H1 (cell line): ENCODE measurements around the gene PLEKHA1. TPM values are rescaled to one million over a fixed set of nuclear protein-coding genes. Genes with fewer than 3 reads are reported as not detected.

Source experiments
- CTCF ChIA-PET: fragments of 300-600 bp; sonication (Branson Sonifier 250); formaldehyde crosslinking; loops from one replicate; lab custom pipeline; 2021; ENCODE audit not compliant: partially characterized antibody; lab: Charles Lee
- POLR2A ChIA-PET: fragments of 300-600 bp; sonication (Branson Sonifier 250); formaldehyde crosslinking; loops from one replicate; lab custom pipeline; 2021; ENCODE audit warnings: inconsistent platforms; ENCODE audit not compliant: partially characterized antibody; lab: Charles Lee
- DNase-seq, 2 experiments: peaks; one replicate each; pipeline versions ENCODE4 v3.0.0 to v3.0.0-alpha.2; 2010 to 2022; ENCODE audit warnings: low spot score in 2 of 2, low read depth in 1 of 2, mixed read lengths in 1 of 2
- FAIRE-seq: peaks from 2 replicates; lab custom pipeline; 2011; peaks lifted over from hg19 to GRCh38; lab: Jason Lieb, UNC
- H2AFZ ChIP-seq: 2 replicates; pipeline ENCODE4 v1.8.1; 2012; ENCODE audit warnings: low read length, inconsistent platforms
- H2AK5ac ChIP-seq: 2 replicates; pipeline ENCODE4 v1.6.1; 2013; ENCODE audit warnings: low read depth, low read length
- H2BK120ac ChIP-seq: replicated peaks from 2 replicates; pipeline ENCODE3; 2013; ENCODE audit warnings: low read depth, low read length, inconsistent platforms
- H2BK12ac ChIP-seq: 2 replicates; pipeline ENCODE4 v1.6.1; 2013; ENCODE audit warnings: low read depth, low read length
- H2BK15ac ChIP-seq: 2 replicates; pipeline ENCODE4 v1.6.1; 2013; ENCODE audit warnings: low read length
- H2BK20ac ChIP-seq: 2 replicates; pipeline ENCODE4 v1.6.1; 2013; ENCODE audit warnings: low read length
- H2BK5ac ChIP-seq: 2 replicates; pipeline ENCODE4 v1.6.1; 2013; ENCODE audit warnings: low read depth, low read length
- H3K14ac ChIP-seq: 2 replicates; pipeline ENCODE4 v1.6.1; 2013; ENCODE audit warnings: inconsistent platforms; ENCODE audit not compliant: insufficient read length
- H3K18ac ChIP-seq: 2 replicates; pipeline ENCODE4 v1.6.1; 2013; ENCODE audit warnings: low read length; ENCODE audit errors: extremely low read depth
- H3K23ac ChIP-seq: 2 replicates; pipeline ENCODE4 v1.6.1; 2013; ENCODE audit warnings: inconsistent platforms; ENCODE audit not compliant: insufficient read length
- H3K23me2 ChIP-seq: 2 replicates; pipeline ENCODE4 v1.6.1; 2013; ENCODE audit warnings: low read depth, low read length
- H3K27ac ChIP-seq: 2 replicates; pipeline ENCODE4 v1.6.1; 2011; ENCODE audit warnings: low read depth, low read length, inconsistent platforms
- H3K27me3 ChIP-seq, 4 experiments: replicated peaks in 1 of 4; 1 replicate in 1 of 4; 2 replicates in 3 of 4; pipeline versions ENCODE4 v1.6.1 to v1.8.1; 2011 to 2013; ENCODE audit warnings: low read length in 3 of 4, mild to moderate bottlenecking in 3 of 4, inconsistent platforms in 2 of 4, mixed read lengths in 2 of 4, moderate library complexity in 1 of 4; ENCODE audit not compliant: control insufficient read depth in 3 of 4, insufficient read depth in 3 of 4; ENCODE audit errors: extremely low read depth in 1 of 4
- H3K36me3 ChIP-seq, 4 experiments: 2 replicates each; pipeline versions ENCODE4 v1.6.1 to v1.8.1; 2011 to 2013; ENCODE audit warnings: mild to moderate bottlenecking in 4 of 4, low read length in 3 of 4, moderate library complexity in 2 of 4, control low read depth in 1 of 4, inconsistent platforms in 1 of 4; ENCODE audit not compliant: insufficient read depth in 4 of 4, control insufficient read depth in 2 of 4
- H3K4ac ChIP-seq: replicated peaks from 2 replicates; pipeline ENCODE3; 2013; ENCODE audit warnings: low read length, low read depth, mixed read lengths, inconsistent platforms; ENCODE audit not compliant: insufficient read length
- H3K4me1 ChIP-seq, 4 experiments: replicated peaks in 1 of 4; 1 replicate in 1 of 4; 2 replicates in 3 of 4; pipeline versions ENCODE4 v1.6.1 to v1.8.1; 2011 to 2013; ENCODE audit warnings: low read length in 3 of 4, inconsistent platforms in 2 of 4, mixed read lengths in 1 of 4; ENCODE audit not compliant: insufficient read depth in 4 of 4, control insufficient read depth in 3 of 4
- H3K4me2 ChIP-seq, 2 experiments: 2 replicates each; pipeline versions ENCODE4 v1.6.1 to v1.8.1; 2011 to 2013; ENCODE audit warnings: low read depth in 2 of 2, low read length in 2 of 2, control low read depth in 1 of 2, inconsistent platforms in 1 of 2, mild to moderate bottlenecking in 1 of 2; ENCODE audit not compliant: insufficient read depth in 1 of 2
- H3K4me3 ChIP-seq, 4 experiments: fragments of 200-600, 300-600 bp in 1 of 4; sonication (generic), shearing (Covaris generic), sonication (Bioruptor Twin) in 1 of 4; 2 replicates each; pipeline versions ENCODE4 v1.5.1 to v1.8.1; 2011 to 2016; ENCODE audit warnings: low read length in 4 of 4, low read depth in 3 of 4, control low read depth in 2 of 4, inconsistent platforms in 2 of 4, mild to moderate bottlenecking in 2 of 4, mixed read lengths in 1 of 4, moderate library complexity in 1 of 4; ENCODE audit not compliant: insufficient read depth in 2 of 4; ENCODE audit errors: extremely low read depth in 1 of 4
- H3K56ac ChIP-seq: replicated peaks from 2 replicates; pipeline ENCODE3; 2013; ENCODE audit warnings: low read depth, mild to moderate bottlenecking, mixed read lengths, low read length, inconsistent platforms; ENCODE audit not compliant: insufficient read length
- H3K79me1 ChIP-seq: 2 replicates; pipeline ENCODE4 v1.6.1; 2013; ENCODE audit warnings: low read depth, low read length, control low read depth
- H3K79me2 ChIP-seq, 2 experiments: 2 replicates each; pipeline versions ENCODE4 v1.6.1 to v1.8.1; 2012 to 2013; ENCODE audit warnings: low read length in 2 of 2, mild to moderate bottlenecking in 2 of 2, inconsistent platforms in 1 of 2; ENCODE audit not compliant: insufficient read depth in 2 of 2, control insufficient read depth in 1 of 2
- H3K9ac ChIP-seq, 4 experiments: replicated peaks in 1 of 4; 1 replicate in 1 of 4; 2 replicates in 3 of 4; pipeline versions ENCODE4 v1.6.1 to v1.8.1; 2011 to 2013; ENCODE audit warnings: low read depth in 3 of 4, low read length in 3 of 4, control low read depth in 2 of 4, mild to moderate bottlenecking in 2 of 4, moderate library complexity in 2 of 4, inconsistent platforms in 1 of 4; ENCODE audit errors: extremely low read depth in 1 of 4
- H3K9me3 ChIP-seq, 2 experiments: 2 replicates each; pipeline versions ENCODE4 v1.6.1 to v1.8.1; 2012 to 2013; ENCODE audit warnings: mild to moderate bottlenecking in 2 of 2, moderate library complexity in 2 of 2, control low read depth in 1 of 2, inconsistent platforms in 1 of 2, low read depth in 1 of 2, low read length in 1 of 2, mixed read lengths in 1 of 2; ENCODE audit not compliant: insufficient read depth in 2 of 2
- H4K20me1 ChIP-seq, 2 experiments: replicated peaks in 1 of 2; 2 replicates each; pipeline versions ENCODE3 to v1.8.1; 2011 to 2013; ENCODE audit warnings: inconsistent platforms in 2 of 2, low read length in 2 of 2, mild to moderate bottlenecking in 1 of 2; ENCODE audit not compliant: insufficient read depth in 2 of 2, control insufficient read depth in 1 of 2
- H4K5ac ChIP-seq: 2 replicates; pipeline ENCODE4 v1.6.1; 2013; ENCODE audit warnings: low read length, low read depth, mixed read lengths, inconsistent platforms; ENCODE audit not compliant: insufficient read length
- H4K8ac ChIP-seq: 2 replicates; pipeline ENCODE4 v1.8.0; 2013; ENCODE audit warnings: mild to moderate bottlenecking, moderate library complexity, low read length, inconsistent platforms; ENCODE audit not compliant: insufficient read depth; ENCODE audit errors: extremely low read depth
- H4K91ac ChIP-seq: replicated peaks from 2 replicates; pipeline ENCODE3; 2013; ENCODE audit warnings: low read length, mixed read lengths, inconsistent platforms; ENCODE audit not compliant: insufficient read length
- BCL11A ChIP-seq, 2 experiments: IDR thresholded peaks; one replicate each; pipeline ENCODE4 v1.6.1; 2011; ENCODE audit warnings: low read depth in 2 of 2, low read length in 2 of 2, mild to moderate bottlenecking in 2 of 2
- CBX5 ChIP-seq: fragments of 300-800, 300-1000 bp; sonication (generic); IDR thresholded peaks from 2 replicates; pipeline ENCODE4 v1.7.1; 2016; ENCODE audit warnings: antibody characterized with exemption, low read length, low read depth
- CBX8 ChIP-seq: fragments of 300-800, 300-1000 bp; sonication (generic); IDR thresholded peaks from 2 replicates; pipeline ENCODE4 v1.7.1; 2016; ENCODE audit warnings: low read depth, low read length, borderline replicate concordance
- FOSL1 ChIP-seq: IDR thresholded peaks from 2 replicates; pipeline ENCODE4 v1.6.1; 2011; ENCODE audit warnings: mild to moderate bottlenecking, low read depth, low read length, moderate library complexity; ENCODE audit not compliant: insufficient read depth
- SP4 ChIP-seq: IDR thresholded peaks from 2 replicates; pipeline ENCODE4 v1.6.1; 2012; ENCODE audit warnings: low read length, inconsistent platforms
- SUZ12 ChIP-seq: fragments of 200-600 bp; sonication (generic); IDR thresholded peaks from 2 replicates; pipeline ENCODE4 v1.6.1; 2012; ENCODE audit warnings: mild to moderate bottlenecking, inconsistent platforms, low read length, moderate library complexity, mixed read lengths
- TCF12 ChIP-seq: IDR thresholded peaks from 2 replicates; pipeline ENCODE4 v1.6.1; 2011; ENCODE audit warnings: low read depth, mild to moderate bottlenecking, low read length
- TEAD4 ChIP-seq: IDR thresholded peaks from 2 replicates; pipeline ENCODE4 v1.6.1; 2012; ENCODE audit warnings: low read depth, low read length, inconsistent platforms, mixed read lengths
- WGBS, 2 experiments: shearing (Covaris generic) in 1 of 2; methylation state at CpG; one replicate each; pipeline versions ENCODE4 v1.1.6 to v1.1.7; 2013 to 2015; ENCODE audit warnings: low lambda C conversion rate in 2 of 2, mixed read lengths in 2 of 2, inconsistent platforms in 1 of 2, low coverage in 1 of 2, missing lambda C conversion rate in 1 of 2; ENCODE audit not compliant: insufficient replicate concordance in 2 of 2, insufficient coverage in 1 of 2, insufficient read length in 1 of 2; ENCODE audit errors: extremely low coverage in 1 of 2, missing lambda C conversion rate in 1 of 2; 5-methylcytosine and 5-hydroxymethylcytosine counted together
- polyA plus RNA-seq, 7 experiments: library from polyadenylated mRNA; depleted of rRNA in 3 of 7; stranded (reverse) in 5 of 7; unstranded in 2 of 7; fragments of >200 nt in 5 of 7; fragments of 200-250 nt in 2 of 7; gene quantifications; 1 replicate in 5 of 7; 2 replicates in 1 of 7; 4 replicates in 1 of 7; pipeline versions ENCODE4 v1.2.1 to v1.2.3, GENCODE V29; 2011 to 2013; ENCODE audit warnings: missing spikeins in 2 of 7, mixed read lengths in 2 of 7
- total RNA-seq: library from RNA; stranded (reverse); fragmentation: NEBNext Ultra II Directional; extraction: Animal tissue kit (Norgen Biotek cat#: 25700); gene quantifications from 2 replicates; pipeline ENCODE4 v1.2.1, GENCODE V29; 2021

The PLEKHA1 gene
- total and polyA plus RNA-seq, 2 of the 8 experiments (the other 6 are each of a cell fraction or from before 2014, with no cell fraction given), result 15.6 to 39.7 TPM

DNA sequence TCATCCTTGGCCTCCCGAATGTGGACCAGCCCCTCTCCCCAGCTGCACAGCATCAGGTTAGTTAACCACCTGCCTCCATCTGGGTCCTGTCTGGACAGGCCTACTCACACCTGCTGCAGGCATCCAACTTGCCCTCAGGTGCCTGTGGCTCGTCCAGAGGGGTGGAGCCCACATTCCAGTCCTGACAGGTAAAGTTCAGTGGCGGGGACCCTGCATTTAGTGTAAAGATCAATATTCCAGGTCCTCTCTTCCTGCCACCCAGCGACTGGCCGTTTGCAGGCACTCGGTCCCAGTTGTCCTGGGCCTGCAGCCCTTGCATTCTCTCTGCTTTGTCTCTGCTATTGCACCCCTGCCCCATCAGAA, 101.8 kb downstream of the PLEKHA1 start:
- Histone ChIP-seq H4K5ac (no peak overlapping the region), H4K8ac (no peak overlapping the region), H2BK5ac (no peak overlapping the region; the same call in 1 of the 2 replicates), H2AFZ (no peak overlapping the region), H3K36me3 (no peaks in the 10 kb centered on the region), H3K56ac (no peak overlapping the region), H3K4me3 (no peak overlapping the region), H2BK12ac (0 out of 2 replicates have a peak overlapping the region, but pooled peaks have one; percentile 12), H3K27ac (no peak overlapping the region), H3K9me3 (peaks cover 0 to under 1% of the 10 kb centered on the region in 2 experiments; a peak in 1 of 4 replicates), H3K23ac (no peak overlapping the region), H2BK120ac (no peak overlapping the region), H2BK15ac (0 out of 2 replicates have a peak overlapping the region, but pooled peaks have one; percentile 95), H3K4me1 (peaks cover 7 to 28% (median 17%) of the 10 kb centered on the region in 4 experiments), H2BK20ac (peak overlapping the region; percentile 66), H4K91ac (no peak overlapping the region), H3K9ac (no peak overlapping the region), H3K23me2 (no peaks in the 10 kb centered on the region), H3K4ac (no peak overlapping the region), H3K18ac (no peak overlapping the region), H2AK5ac (no peak overlapping the region), H3K79me1 (no peaks in the 10 kb centered on the region), H3K79me2 (no peaks in the 10 kb centered on the region), H4K20me1 (no peaks in the 10 kb centered on the region), H3K27me3 (no peaks in the 10 kb centered on the region), H3K14ac (no peak overlapping the region), H3K4me2 (0 out of 4 replicates have a peak overlapping the region, but pooled peaks of 1 of the 2 experiments have one; percentile 14)
- POLR2A ChIA-PET, result no interaction called here
- DNase-seq (peak in 1 of 2 experiments; percentile 61), FAIRE-seq (no peak)
- CTCF ChIA-PET, result interaction anchor here (0.6 to 2.1 kb wide), 2 partner anchors 57 to 90 kb away, joined by 3 to 5 read pairs; no protein-coding TSS in a partner anchor
- 72% methylated on average over 6 of the region's 6 CpGs; no CpG with 5 or more reads in 1 of the 2 experiments for WGBS, 2 experiments
- TF ChIP-seq CBX5 (no peak), TEAD4 (peak; percentile 15; the same call in 1 of the 2 replicates), FOSL1 (no peak), TCF12 (no peak), CBX8 (no peak), SUZ12 (no peak), SP4 (no peak), BCL11A (IDR thresholded peaks at IDR 0.05; ENCODE audit: low read depth in 2 of 2, low read length in 2 of 2) (no peak)
